Keratinocyte (primary cell): ENCODE results near the gene WDR26.

ENCODE experiments used
- CTCF ChIP-seq, 3 experiments: IDR thresholded peaks in 1 of 3; conservative IDR thresholded peaks in 1 of 3; optimal IDR thresholded peaks in 1 of 3; 2 replicates in 2 of 3; 3 replicates in 1 of 3; pipeline versions ENCODE3 to v1.5.1; 2011; ENCODE audit warnings: low read length in 3 of 3, mild to moderate bottlenecking in 3 of 3, moderate library complexity in 2 of 3, control low read depth in 1 of 3, inconsistent platforms in 1 of 3; ENCODE audit not compliant: insufficient read depth in 2 of 3; ENCODE audit errors: extremely low read depth in 1 of 3
- EZH2 ChIP-seq: IDR thresholded peaks from one replicate; pipeline ENCODE4 v1.6.1; 2012; ENCODE audit warnings: inconsistent platforms, mild to moderate bottlenecking, low read length, moderate library complexity

GRCh38 chr1:224434691-224435317 lies at the start of gene WDR26:
- peak in 1 of 3 experiments; percentile 26 for TF ChIP-seq CTCF (optimal IDR thresholded peaks at IDR 0.05 in 1 of 3, IDR thresholded peaks at IDR 0.05 in 1 of 3, conservative IDR thresholded peaks at IDR 0.05 in 1 of 3; ENCODE audit: extremely low read depth in 1 of 3, insufficient read depth in 2 of 3, low read length in 3 of 3)
- no peak for TF ChIP-seq EZH2
